Measurements from ENCODE around the gene KIAA1191.

KIAA1191 gene

DNA sequence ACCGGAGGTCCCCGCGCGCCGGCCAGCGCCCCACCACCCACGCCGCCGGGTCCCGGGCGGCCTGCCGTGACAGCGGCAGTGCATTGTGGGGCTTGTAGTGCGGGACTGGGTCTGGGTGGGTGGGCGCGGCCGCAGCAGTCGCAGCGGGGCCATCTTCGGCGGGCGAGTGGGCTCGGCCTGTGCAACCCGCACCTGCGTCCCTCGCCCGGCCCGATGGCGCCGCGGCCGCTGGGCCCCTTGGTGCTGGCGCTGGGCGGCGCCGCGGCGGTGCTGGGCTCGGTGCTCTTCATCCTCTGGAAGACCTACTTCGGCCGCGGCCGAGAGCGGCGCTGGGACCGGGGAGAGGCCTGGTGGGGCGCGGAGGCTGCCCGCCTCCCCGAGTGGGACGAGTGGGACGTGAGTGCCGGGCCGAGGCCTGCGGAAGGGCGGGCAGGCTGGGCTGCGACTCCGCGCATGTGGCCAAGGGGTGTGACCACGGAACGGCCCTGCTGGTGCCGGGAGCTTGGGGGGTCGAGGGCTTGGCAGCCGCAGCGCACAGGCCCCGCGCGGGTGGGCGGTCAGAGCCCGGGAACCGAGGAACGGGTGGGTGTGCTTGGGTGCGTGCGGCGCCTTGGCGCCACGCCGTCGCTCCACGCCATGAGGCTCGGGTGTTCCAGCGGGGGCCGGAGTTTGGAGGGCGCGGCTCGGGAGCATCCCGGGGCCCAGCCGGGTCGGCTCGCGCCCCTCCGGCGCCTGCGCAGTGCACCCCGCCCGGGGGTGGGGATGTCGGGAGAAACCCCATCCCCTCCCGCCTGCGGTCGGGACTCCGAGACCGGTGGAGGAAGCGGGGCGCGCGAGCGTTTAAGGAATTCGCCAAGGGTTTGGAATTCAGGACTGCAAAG is 4.0 kb upstream of the KIAA1191 start, which contains the start of gene ARL10:
Gene ARL10, plus strand, starts transcription at position 137 of the 881 bp plus-strand sequence. Its CDS starts 77 bp downstream, at position 214.
- DNase-seq = peak; percentile 52

DNA sequence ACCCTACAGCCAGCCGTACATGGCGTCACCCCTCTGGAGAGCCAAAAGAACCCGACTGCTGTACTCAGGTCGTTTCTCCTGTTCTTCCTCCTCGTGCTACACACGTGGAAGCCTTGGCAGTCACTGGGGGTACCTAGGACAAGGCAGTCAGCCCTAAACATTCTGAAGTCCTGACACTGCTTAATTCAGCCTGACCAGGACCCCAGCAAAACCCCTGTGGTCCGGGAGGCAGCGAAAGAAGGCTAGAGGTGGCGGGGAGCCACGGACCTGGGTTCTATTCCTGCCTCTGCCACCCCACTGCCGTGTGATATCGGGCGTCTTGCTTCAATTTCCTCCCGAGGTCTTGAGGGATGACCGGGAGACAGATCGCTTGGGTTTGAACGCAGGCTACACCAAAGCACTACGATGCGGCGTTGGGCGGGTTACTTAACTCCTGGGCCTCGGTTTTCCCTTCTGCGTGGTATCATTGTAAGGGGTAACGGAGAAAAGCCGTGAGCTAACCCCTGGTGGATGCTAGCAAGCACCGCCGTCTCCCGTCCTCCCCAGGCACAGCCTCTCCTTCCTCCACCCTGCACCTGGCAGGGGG is 3.3 kb upstream of the KIAA1191 start:
- DNase-seq = no peak

- no peak for DNase-seq
Observed at GRCh38 chr5:176362233-176362490, 598 bp upstream of the KIAA1191 start.

GRCh38 chr5:176360894-176361436 is 599 bp downstream of the KIAA1191 start:
- DNase-seq = no peak

- DNase-seq = no peak
Observed at GRCh38 chr5:176359658-176360057, 1.9 kb downstream of the KIAA1191 start.

- DNase-seq = no peak
Observed at GRCh38 chr5:176356179-176356566, 5.4 kb downstream of the KIAA1191 start.

DNA sequence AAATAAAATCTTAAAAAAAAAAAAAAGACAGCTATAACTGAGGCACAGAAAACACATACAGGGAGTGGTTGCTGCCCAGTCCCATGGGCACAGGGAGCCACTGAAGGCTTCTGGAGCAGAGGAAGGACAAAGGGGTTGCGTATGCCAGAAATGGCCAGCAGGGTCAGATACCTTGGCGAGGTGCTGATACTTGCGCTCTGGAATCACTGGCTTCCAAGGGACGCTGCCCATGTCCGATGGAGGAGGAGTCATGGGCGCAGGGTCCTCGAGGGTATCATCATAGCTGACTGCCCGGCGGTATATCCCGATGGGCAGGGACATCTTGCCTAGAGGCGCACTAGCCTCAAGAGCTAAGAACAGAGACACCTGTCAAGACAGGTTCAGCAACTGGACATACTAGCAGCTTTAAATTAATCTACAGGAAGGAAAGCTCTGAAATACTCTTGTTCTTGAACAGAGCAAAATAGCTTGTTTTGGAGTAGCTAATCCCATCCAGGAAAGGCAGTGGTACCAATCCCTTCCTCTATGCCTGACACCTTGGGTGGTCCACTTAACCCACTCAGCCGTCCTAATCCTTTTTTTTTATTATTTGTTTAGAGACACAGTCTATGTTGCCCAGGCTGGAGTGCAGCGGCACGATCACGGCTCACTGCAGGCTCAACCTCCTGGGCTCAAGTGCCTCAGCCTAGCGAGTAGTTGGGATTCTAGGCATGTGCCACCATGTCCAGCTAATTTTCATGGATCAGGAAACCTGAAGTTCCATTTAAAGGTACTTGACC is 6.0 kb downstream of the KIAA1191 start:
- DNase-seq = no peak

- no peak for DNase-seq
Observed at GRCh38 chr5:176353533-176353932, 8.0 kb downstream of the KIAA1191 start.

- no peak for DNase-seq
Observed at GRCh38 chr5:176352116-176352878, 9.3 kb downstream of the KIAA1191 start.

DNA sequence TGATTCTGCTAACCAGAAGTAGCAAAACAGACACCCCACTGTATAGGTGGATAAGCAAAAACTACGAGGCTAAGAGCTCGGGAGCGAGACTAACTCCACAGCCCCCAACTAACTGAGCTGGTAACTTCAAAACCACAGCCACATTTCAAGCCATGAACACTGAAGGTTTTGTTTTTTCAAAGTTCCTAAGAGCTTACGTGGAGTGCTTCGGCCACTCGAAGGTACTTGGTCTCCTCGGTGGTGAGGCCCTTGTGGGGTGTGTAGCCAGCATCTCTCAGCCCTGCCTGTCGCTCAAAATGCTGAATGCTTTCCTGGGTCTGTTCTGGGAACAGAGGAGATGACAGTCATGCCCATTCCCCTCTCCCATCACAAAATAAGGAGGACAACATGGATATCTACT is 11.1 kb downstream of the KIAA1191 start:
- DNase-seq = no peak

- no peak for DNase-seq
Observed at GRCh38 chr5:176342766-176343458, 18.7 kb downstream of the KIAA1191 start.

DNA sequence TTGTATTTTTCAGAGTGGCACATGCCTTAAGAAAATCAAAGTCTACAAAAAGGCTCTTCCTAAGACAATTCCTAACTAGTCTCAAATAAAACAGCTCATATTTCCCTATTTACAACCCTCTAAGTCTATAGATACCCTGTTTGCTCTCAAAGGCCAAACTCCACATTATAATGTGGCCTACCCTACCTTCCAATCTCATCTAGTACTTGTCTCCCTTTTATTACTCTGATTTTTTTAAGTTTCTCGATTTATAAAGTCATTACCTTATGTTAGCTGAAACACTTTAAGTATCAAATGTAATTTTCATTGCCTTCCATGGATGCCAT is 19.4 kb downstream of the KIAA1191 start:
- no peak for DNase-seq

GRCh38 chr5:176341325-176342157 is 20.0 kb downstream of the KIAA1191 start:
- no peak for DNase-seq

- no peak for DNase-seq
Observed at GRCh38 chr5:176339304-176339703, 22.3 kb downstream of the KIAA1191 start.

DNA sequence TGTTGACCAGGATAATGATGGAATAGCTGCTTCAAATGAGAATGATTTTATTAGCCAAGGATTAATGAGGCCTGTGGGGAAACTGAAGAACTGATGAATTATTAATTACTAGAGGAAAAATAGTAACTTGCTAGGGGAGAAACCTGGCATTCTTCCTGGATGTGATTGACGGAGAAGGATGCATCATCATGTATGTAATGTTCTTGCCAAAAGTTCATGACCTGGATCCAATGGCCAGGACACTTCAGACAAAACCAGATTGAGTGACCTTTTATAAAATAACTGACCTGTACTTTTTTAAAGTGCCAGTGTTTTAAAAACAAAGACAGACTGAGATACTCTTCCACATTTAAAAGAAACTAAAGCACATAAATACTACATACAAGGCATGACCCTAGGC is 23.7 kb downstream of the KIAA1191 start:
- DNase-seq = no peak

DNA sequence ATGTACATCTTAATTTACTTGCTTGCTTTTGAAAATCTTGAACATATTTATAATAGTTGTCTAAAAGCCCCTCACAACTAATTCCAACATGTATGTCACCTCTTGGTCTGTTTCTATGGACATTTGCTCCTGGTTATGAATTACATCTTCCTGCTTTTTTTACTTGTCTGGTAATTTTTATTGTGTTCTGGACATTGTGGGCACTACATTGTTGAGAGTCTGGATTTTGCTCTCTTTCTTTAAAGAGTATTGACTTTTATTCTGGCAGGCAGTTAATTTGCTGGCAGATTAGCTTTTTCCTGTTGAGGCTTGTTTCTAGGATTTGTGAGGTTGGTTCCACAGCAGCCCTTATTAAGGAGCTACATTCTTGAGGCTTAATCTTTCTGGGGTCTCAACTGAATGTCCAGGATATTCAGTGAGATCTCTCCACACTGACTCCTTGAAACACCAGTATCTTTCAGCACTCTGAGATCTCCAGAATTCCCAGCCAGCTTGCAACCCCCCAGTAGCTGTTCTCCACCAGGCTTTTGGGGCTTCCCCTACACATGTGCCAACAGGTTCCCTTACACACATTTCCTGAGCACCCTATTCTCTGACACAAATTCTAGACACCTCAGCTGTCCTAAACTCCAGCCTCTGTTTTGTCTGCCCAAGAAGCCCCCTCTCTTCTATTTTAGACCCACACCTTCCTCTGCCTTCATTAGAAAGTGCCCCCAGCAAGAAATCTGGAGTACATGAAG is 27.4 kb downstream of the KIAA1191 start:
- DNase-seq = no peak

- DNase-seq = no peak
Observed at GRCh38 chr5:176320577-176320976, 41.0 kb downstream of the KIAA1191 start.

DNA sequence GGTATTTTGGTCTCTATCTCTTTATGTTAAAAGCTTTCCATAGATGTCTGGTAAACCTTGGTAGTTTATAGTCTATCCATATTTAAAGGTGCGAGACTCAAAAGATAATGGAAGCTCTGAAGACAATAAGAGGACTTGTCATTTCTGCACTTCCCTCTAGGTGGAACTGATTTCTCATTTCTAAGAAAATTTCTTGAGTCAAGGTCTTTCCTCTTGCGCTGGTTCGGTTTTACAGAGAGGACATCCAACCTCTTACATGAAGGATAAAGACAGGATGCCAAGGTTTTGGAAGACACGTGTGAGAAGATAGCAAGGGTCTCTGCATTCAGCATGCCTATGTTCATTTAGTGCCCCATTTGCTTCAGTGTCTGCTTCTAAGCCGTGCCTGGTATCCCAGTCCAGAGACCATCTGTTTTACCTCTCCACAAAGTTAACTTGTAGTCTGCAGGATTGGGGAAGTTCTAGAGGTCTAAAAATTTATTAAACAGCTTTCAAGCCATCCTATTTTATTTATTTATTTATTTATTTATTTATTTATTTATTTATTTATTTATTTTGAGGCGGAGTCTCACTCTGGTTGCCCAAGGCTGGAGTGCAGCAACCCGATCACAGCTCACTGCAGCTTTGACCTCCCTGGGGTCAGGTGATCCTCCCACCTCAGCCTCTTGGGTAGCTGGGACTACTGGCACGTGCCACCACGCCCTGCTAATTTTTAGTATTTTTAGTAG is 41.6 kb downstream of the KIAA1191 start:
- no peak for DNase-seq

- DNase-seq = no peak
Observed at GRCh38 chr5:176317534-176318374, 43.8 kb downstream of the KIAA1191 start.
